GM20000 (cell line): ENCODE measurements around the gene ZFP1.
A peak's percentile ranks its signal among the peaks of the same experiment; 100 is the strongest.

Source experiments
- DNase-seq: peaks from one replicate; pipeline ENCODE4 v3.0.0; 2012; ENCODE audit warnings: low spot score
- TF ChIP-seq, protein P1 (sequence below): IDR thresholded peaks from 2 replicates; pipeline ENCODE4 v1.5.1; 2012; ENCODE audit warnings: mild to moderate bottlenecking, control low read depth; ENCODE audit errors: extremely low read depth, missing control alignments

Gene ZFP1

DNA sequence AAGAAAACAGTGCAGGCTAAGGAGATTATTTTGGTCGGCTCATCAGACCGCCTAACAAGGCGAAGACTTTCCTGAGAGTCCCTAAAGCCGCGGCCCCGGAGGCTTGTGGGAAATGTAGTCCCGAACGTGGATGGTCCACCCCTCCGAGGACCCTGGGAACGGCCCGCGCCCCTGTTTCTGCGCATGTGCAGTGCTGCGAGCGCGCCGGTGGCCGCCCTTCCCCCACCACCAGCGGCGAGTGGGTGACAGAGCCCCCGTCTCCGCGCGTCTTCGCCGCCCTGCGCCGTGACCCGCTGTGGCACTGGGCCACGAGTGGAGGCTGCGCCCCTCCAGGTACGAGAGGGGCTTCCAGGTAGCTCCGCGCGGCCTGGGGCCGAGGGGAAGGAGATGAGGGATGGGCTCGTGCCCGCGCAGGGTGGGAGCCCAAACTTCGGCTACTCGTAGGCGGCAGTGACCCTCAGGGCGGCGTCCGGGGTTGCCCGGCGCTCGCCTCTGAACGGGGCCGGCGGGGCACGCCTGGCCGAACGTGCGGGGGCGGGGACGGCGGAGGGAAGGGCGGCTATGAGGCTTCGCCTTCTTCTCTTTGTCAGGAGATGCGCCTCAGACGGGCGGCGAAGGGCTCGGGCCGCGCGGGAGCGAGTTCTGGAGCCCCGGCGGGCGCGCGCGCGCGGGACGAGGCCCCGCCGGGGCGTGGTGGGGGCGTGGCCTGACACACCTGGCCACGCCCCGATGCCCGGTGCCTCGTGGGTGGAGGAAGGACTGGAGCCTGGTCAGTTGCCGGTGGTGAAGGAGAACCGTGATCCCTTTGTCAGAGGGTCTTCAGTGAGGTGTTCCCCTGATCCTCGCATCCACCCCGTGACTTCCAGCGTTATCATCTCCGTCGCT lies at the start of gene ZFP1:
ZFP1 (plus strand) TSS at position 214 of the 885 bp plus-strand sequence. CDS start 4,428 bp downstream, outside the sequence.
- DNase-seq = peak; percentile 94
- TF ChIP-seq, protein P1, sequence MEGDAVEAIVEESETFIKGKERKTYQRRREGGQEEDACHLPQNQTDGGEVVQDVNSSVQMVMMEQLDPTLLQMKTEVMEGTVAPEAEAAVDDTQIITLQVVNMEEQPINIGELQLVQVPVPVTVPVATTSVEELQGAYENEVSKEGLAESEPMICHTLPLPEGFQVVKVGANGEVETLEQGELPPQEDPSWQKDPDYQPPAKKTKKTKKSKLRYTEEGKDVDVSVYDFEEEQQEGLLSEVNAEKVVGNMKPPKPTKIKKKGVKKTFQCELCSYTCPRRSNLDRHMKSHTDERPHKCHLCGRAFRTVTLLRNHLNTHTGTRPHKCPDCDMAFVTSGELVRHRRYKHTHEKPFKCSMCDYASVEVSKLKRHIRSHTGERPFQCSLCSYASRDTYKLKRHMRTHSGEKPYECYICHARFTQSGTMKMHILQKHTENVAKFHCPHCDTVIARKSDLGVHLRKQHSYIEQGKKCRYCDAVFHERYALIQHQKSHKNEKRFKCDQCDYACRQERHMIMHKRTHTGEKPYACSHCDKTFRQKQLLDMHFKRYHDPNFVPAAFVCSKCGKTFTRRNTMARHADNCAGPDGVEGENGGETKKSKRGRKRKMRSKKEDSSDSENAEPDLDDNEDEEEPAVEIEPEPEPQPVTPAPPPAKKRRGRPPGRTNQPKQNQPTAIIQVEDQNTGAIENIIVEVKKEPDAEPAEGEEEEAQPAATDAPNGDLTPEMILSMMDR = no peak

- TF ChIP-seq, protein P1 = no peak
Measured at GRCh38 chr16:75099075-75099667, 49.2 kb upstream of the ZFP1 start.

DNA sequence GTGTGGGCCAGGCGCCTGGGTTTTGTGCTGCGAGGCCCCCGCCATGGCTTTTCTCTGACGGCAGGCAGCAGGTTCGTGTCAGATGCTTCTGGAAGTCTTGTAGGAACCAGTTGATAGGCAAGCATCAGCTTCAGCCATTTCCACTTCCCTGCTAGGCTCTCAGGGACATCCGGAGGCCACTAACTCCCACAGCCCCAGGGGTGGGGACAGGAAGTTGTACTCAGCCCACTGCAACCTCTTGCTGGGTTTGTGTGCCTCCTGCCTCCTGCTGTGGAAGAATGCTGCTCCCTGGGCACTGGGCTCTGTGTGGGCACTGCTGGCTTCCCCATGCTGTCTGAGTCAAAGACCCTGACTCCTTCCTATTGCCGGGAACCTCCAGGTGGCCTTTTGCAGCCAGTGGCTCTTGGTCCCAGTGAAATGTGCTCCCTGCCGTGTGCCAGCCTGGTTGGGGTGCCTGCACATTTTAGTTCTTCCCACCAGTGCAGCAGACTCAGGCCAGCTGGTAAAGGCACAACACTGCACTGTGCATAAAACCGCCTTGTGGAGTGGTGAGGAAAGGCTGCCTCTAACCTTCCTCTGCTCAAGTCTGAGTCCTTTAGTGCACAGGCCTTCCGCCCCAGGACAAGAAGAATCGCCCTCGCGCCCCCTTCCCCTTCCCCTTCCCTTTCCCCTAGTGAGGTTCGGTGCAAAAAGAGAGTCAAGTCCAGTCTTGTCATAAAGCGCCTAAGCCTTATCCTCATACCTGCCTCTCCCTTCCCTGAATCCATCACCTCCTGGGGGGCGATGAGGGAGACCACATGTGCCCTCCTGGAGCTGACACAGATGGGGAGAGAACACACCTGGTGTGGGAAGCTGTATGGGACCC lies 48.4 kb upstream of the ZFP1 start:
- no peak for DNase-seq
- TF ChIP-seq, protein P1 = no peak

More at GRCh38 chr16:75099075-75099667, 49.2 kb upstream of the ZFP1 start:
- DNase-seq = no peak

- TF ChIP-seq, protein P1 = no peak
- no peak for DNase-seq
Measured at GRCh38 chr16:75100603-75100990, 47.7 kb upstream of the ZFP1 start.

DNA sequence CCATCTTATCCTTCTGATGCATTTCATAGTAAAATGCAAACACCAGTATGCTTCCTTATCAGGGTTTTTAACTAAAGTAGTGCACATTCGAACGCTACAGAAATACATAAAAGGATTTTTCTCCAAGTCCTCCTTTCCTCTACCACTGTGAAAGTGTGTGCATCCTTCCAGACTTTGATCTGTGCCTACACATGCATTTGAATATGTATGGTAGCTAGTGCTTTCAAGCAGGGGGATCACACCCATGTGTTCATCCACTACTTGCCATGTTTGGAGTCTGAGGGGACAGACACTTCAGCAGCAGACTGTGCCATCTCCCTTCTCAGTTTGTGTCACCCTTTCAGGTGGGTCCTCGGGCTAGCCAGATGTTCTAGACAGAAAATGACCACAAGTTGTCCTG lies 46.7 kb upstream of the ZFP1 start:
- TF ChIP-seq, protein P1 = no peak

GRCh38 chr16:75102595-75102994 lies 45.7 kb upstream of the ZFP1 start:
- no peak for DNase-seq
- TF ChIP-seq, protein P1 = no peak

More for the DNA sequence above, 46.7 kb upstream of the ZFP1 start:
- no peak for DNase-seq
